ENCODE data around the gene IFRD1.

Gene IFRD1

GRCh38 chr7:112497481-112497880 is 47.2 kb downstream of the IFRD1 start:
- TF ChIP-seq CEBPB (IDR thresholded peaks at IDR 0.05), result no peak
- TF ChIP-seq FOXM1 (IDR thresholded peaks at IDR 0.05; ENCODE audit: borderline replicate concordance, low read depth), result no peak
- TF ChIP-seq REST (IDR thresholded peaks at IDR 0.05; ENCODE audit: low read depth), result no peak

- TF ChIP-seq EP300 (IDR thresholded peaks at IDR 0.05; ENCODE audit: borderline replicate concordance) (no peak), TCF12 (IDR thresholded peaks at IDR 0.05; ENCODE audit: low read depth) (no peak), TAF1 (IDR thresholded peaks at IDR 0.05; ENCODE audit: low read depth) (no peak), CEBPB (IDR thresholded peaks at IDR 0.05) (no peak), USF1 (IDR thresholded peaks at IDR 0.05) (no peak)
Measured at GRCh38 chr7:112500619-112501018, 50.4 kb downstream of the IFRD1 start.

GRCh38 chr7:112501801-112502503 is 51.7 kb downstream of the IFRD1 start:
- TF ChIP-seq FOXM1 (IDR thresholded peaks at IDR 0.05; ENCODE audit: borderline replicate concordance, low read depth) (no peak), USF1 (IDR thresholded peaks at IDR 0.05) (no peak), TCF12 (IDR thresholded peaks at IDR 0.05; ENCODE audit: low read depth) (no peak), NFIC (IDR thresholded peaks at IDR 0.05) (no peak), YY1 (IDR thresholded peaks at IDR 0.05; ENCODE audit: low read depth) (no peak), CREB1 (IDR thresholded peaks at IDR 0.05; ENCODE audit: low read depth) (no peak), TAF1 (IDR thresholded peaks at IDR 0.05; ENCODE audit: low read depth) (no peak), EGR1 (IDR thresholded peaks at IDR 0.05) (no peak), TEAD4 (IDR thresholded peaks at IDR 0.05) (no peak), RAD21 (IDR thresholded peaks at IDR 0.05; ENCODE audit: low read depth) (no peak), MAX (IDR thresholded peaks at IDR 0.05) (no peak), REST (IDR thresholded peaks at IDR 0.05; ENCODE audit: low read depth) (no peak), EP300 (IDR thresholded peaks at IDR 0.05; ENCODE audit: borderline replicate concordance) (no peak), CEBPB (IDR thresholded peaks at IDR 0.05) (no peak), ZBTB7A (IDR thresholded peaks at IDR 0.05; ENCODE audit: low read depth) (no peak)

- TF ChIP-seq TEAD4 (IDR thresholded peaks at IDR 0.05) (no peak), REST (IDR thresholded peaks at IDR 0.05; ENCODE audit: low read depth) (no peak), EP300 (IDR thresholded peaks at IDR 0.05; ENCODE audit: borderline replicate concordance) (no peak), YY1 (IDR thresholded peaks at IDR 0.05; ENCODE audit: low read depth) (no peak), USF1 (IDR thresholded peaks at IDR 0.05) (no peak), RAD21 (IDR thresholded peaks at IDR 0.05; ENCODE audit: low read depth) (no peak)
Measured at GRCh38 chr7:112502700-112503099, 52.4 kb downstream of the IFRD1 start.
